GM12878 (cell line): Measurements from ENCODE around the gene ZFP3. TPM values are rescaled to one million over a fixed set of nuclear protein-coding genes. Genes with fewer than 3 reads are reported as not detected.

ENCODE experiments used
- ATAC-seq: fragments of 200-7000 bp; cut with Tn5 transposase; 3 replicates; pipeline ENCODE4 v1.9.1; 2020; ENCODE audit warnings: mild to moderate bottlenecking, moderate library complexity
- BruUV-seq: library from RNA; stranded (reverse); fragments of 400-500 nt; replicated peaks from 2 replicates; lab custom pipeline; 2021; lab: Mats Ljungman, UMichigan
- CTCF ChIA-PET: fragments of 300-600 bp; sonication (Branson Sonifier 250); formaldehyde crosslinking; extraction: SDS; loops from one replicate; lab custom pipeline; 2021; ENCODE audit warnings: inconsistent platforms; lab: Yijun Ruan, JAX
- POLR2A ChIA-PET: fragments of 350-600 bp; formaldehyde crosslinking; extraction: SDS; loops from one replicate; lab custom pipeline; 2021; ENCODE audit warnings: inconsistent platforms; lab: Charles Lee
- RAD21 ChIA-PET: fragments of 300-600 bp; sonication (Branson Sonifier 250); formaldehyde crosslinking; loops from one replicate; lab custom pipeline; 2023; ENCODE audit warnings: antibody characterized with exemption; ENCODE audit not compliant: unreplicated experiment; lab: Charles Lee
- SMC1A ChIA-PET: fragments of 300-600 bp; sonication (Branson Sonifier 250); formaldehyde crosslinking; loops from one replicate; lab custom pipeline; 2023; ENCODE audit not compliant: unreplicated experiment, uncharacterized antibody; lab: Charles Lee
- DNase-seq: peaks from one replicate; pipeline ENCODE4 v3.0.0-alpha.2; 2011; ENCODE audit warnings: low read depth, low spot score
- FAIRE-seq: peaks from 3 replicates; lab custom pipeline; 2011; peaks lifted over from hg19 to GRCh38; lab: Jason Lieb, UNC
- H2AFZ ChIP-seq: 2 replicates; pipeline ENCODE4 v1.6.0; 2011; ENCODE audit warnings: low read depth, low read length, control low read depth; ENCODE audit not compliant: control insufficient read depth
- H3K27ac ChIP-seq: 2 replicates; pipeline ENCODE4 v1.5.1; 2011; ENCODE audit warnings: control low read depth; ENCODE audit not compliant: control insufficient read depth, insufficient read depth
- H3K27me3 ChIP-seq, 2 experiments: replicated peaks in 1 of 2; 2 replicates each; pipeline versions ENCODE4 v1.6.0 to v1.6.1; 2011; ENCODE audit warnings: low read length in 1 of 2; ENCODE audit not compliant: control insufficient read depth in 2 of 2, insufficient read depth in 2 of 2
- H3K36me3 ChIP-seq, 2 experiments: 2 replicates each; pipeline ENCODE4 v1.5.1; 2011; ENCODE audit warnings: low read length in 1 of 2; ENCODE audit not compliant: control insufficient read depth in 2 of 2, insufficient read depth in 2 of 2
- H3K4me1 ChIP-seq: 2 replicates; pipeline ENCODE4 v1.6.1; 2011; ENCODE audit warnings: mild to moderate bottlenecking, low read length, moderate library complexity, mixed read lengths; ENCODE audit not compliant: control insufficient read depth, insufficient read depth
- H3K4me2 ChIP-seq: 2 replicates; pipeline ENCODE4 v1.6.0; 2011; ENCODE audit warnings: control low read depth; ENCODE audit not compliant: control insufficient read depth, insufficient read depth
- H3K4me3 ChIP-seq: fragments of 200-600 bp; sonication (generic); 2 replicates; pipeline ENCODE4 v1.5.1; 2016
- H3K79me2 ChIP-seq: 2 replicates; pipeline ENCODE4 v1.6.0; 2011; ENCODE audit warnings: low read length; ENCODE audit not compliant: control insufficient read depth, insufficient read depth
- H3K9ac ChIP-seq: 2 replicates; pipeline ENCODE4 v1.8.0; 2011; ENCODE audit warnings: low read length, control low read depth, mixed read lengths; ENCODE audit not compliant: control insufficient read depth, insufficient read depth
- H3K9me3 ChIP-seq: replicated peaks from 3 replicates; pipeline ENCODE4 v1.5.1; 2011; ENCODE audit warnings: mild to moderate bottlenecking, low read length; ENCODE audit not compliant: control insufficient read depth, insufficient read depth
- H4K20me1 ChIP-seq: 2 replicates; pipeline ENCODE4 v1.6.0; 2011; ENCODE audit not compliant: control insufficient read depth, insufficient read depth
- CUX1 ChIP-seq: IDR thresholded peaks from 2 replicates; pipeline ENCODE4 v1.6.1; 2012; ENCODE audit warnings: improper control_type of control experiment, low read depth, low read length; ENCODE audit not compliant: insufficient replicate concordance
- MTA3 ChIP-seq: IDR thresholded peaks from 2 replicates; pipeline ENCODE4 v1.6.1; 2012; ENCODE audit warnings: low read length, inconsistent platforms, borderline replicate concordance
- NFIC ChIP-seq: IDR thresholded peaks from 2 replicates; pipeline ENCODE4 v1.6.1; 2012; ENCODE audit warnings: low read depth, mild to moderate bottlenecking, inconsistent platforms, low read length, moderate library complexity
- RAD51 ChIP-seq: fragments of 450-650 bp; IDR thresholded peaks from 2 replicates; pipeline ENCODE4 v1.6.1; 2016; ENCODE audit warnings: moderate library complexity, mild to moderate bottlenecking, inconsistent platforms
- RELB ChIP-seq: fragments of 450-650 bp; IDR thresholded peaks from 2 replicates; pipeline ENCODE4 v1.6.1; 2017; ENCODE audit warnings: low read depth, mild to moderate bottlenecking, moderate library complexity
- WRNIP1 ChIP-seq: IDR thresholded peaks from 2 replicates; pipeline ENCODE4 v1.6.1; 2011; ENCODE audit warnings: low read depth, low read length, improper control_type of control experiment, borderline replicate concordance
- ZNF592 ChIP-seq: fragments of 450-650 bp; IDR thresholded peaks from 2 replicates; pipeline ENCODE4 v1.6.1; 2017; ENCODE audit warnings: mild to moderate bottlenecking, moderate library complexity
- ZNF622 ChIP-seq: fragments of 450-650 bp; IDR thresholded peaks from 2 replicates; pipeline ENCODE4 v1.6.1; 2017; ENCODE audit warnings: mild to moderate bottlenecking, inconsistent platforms
- WGBS: methylation state at CpG from one replicate; pipeline ENCODE4 v1.1.6; 2016; ENCODE audit warnings: low lambda C conversion rate; ENCODE audit not compliant: insufficient replicate concordance, insufficient coverage; ENCODE audit errors: missing lambda C conversion rate; 5-methylcytosine and 5-hydroxymethylcytosine counted together
- in situ Hi-C: fragments of 300-500 bp; cut with MboI; formaldehyde crosslinking; loops from 9 replicates; pipeline ENCODE4 v1.14.3; 2018; ENCODE audit warnings: mixed read lengths
- intact Hi-C: fragments of 100-400 bp; cut with micrococcal nuclease; formaldehyde crosslinking; loops from one replicate; pipeline ENCODE4 v1.14.2; 2022; ENCODE audit not compliant: unreplicated experiment
- polyA plus RNA-seq, 11 experiments: library from polyadenylated mRNA; depleted of rRNA in 4 of 11; unstranded in 6 of 11; stranded (reverse) in 5 of 11; fragments of >200 nt; fragmentation: Nextera tagmentation in 4 of 11; fragmentation: Illumina TruSeq in 1 of 11; extraction: Ambion mirVana in 4 of 11; extraction: Trizol in 1 of 11; gene quantifications; 1 replicate in 1 of 11; 2 replicates in 10 of 11; pipeline versions ENCODE4 v1.2.1 to v1.2.3, GENCODE V29; 2011 to 2016; ENCODE audit warnings: inconsistent platforms in 2 of 11, missing spikeins in 2 of 11, low read depth in 1 of 11
- total RNA-seq, 4 experiments: library from RNA; depleted of rRNA in 3 of 4; stranded (reverse); fragments of >200 nt in 3 of 4; fragmentation: Illumina TruSeq in 1 of 4; extraction: Trizol in 1 of 4; gene quantifications; 2 replicates each; pipeline versions ENCODE4 v1.2.1 to v1.2.3, GENCODE V29; 2013 to 2021
- TF ChIP-seq, protein P1 (sequence below): IDR thresholded peaks from 2 replicates; pipeline ENCODE4 v1.6.1; 2012; ENCODE audit warnings: low read length, inconsistent platforms

Gene ZFP3
- total and polyA plus RNA-seq, 10 of the 15 experiments (the other 5 are each of a cell fraction or from before 2014, with no cell fraction given) = 0.37 to 4.1 (median 1.6) TPM

DNA sequence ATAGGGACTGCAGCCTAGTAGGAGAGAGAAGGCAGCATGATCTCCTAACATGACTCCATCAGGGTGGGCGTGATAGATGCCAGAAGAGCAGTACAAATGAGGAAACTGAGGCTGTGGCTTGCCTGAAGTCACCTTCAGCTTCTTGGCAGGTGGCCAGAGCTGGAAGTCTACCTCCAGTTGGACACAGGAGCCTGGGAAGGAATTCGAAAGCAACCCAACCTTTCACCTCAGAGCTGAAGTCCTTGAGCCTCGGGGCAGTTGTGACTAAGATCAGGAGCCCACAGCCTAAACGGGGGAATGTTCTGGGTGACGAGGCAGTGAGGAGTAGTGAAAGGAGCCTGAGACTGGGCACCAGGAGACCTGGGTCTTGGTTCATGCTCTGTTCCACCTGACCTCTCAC, 33.6 kb upstream of the ZFP3 start (continued):
- TF ChIP-seq CUX1 = no peak
- no peak for TF ChIP-seq RAD51

DNA sequence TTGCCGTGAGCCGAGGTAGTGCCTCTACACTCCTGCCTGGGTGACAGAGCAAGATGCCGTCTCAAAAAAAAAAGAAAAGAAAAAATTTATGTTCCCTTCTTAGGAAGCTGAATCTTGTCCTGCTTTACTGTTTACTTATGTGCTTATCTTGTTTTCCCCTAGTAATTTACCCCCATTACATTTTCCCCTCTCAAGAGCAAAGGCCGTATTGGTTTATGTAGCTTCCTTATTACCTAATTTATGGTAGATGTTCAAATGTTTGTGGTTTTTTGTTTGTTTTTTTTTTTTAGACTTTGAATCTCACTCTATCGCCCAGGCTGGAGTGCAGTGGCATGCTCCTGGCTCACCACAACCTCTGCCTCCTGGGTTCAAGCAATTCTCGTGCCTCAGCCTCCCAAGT, 32.8 kb upstream of the ZFP3 start:
- H3K4me2 ChIP-seq = no peak overlapping the region
- SMC1A ChIA-PET = no interaction called here
- CTCF ChIA-PET = interaction anchor here (0.7 to 1.8 kb wide), 4 partner anchors 10 to 20 kb away, joined by 3 to 6 read pairs (median 4); partner anchors contain the start of gene SLC52A1
- 38% methylated on average over 3 of the region's 6 CpGs for WGBS
- BruUV-seq = no TSS peak
- H3K36me3 ChIP-seq = no peaks in the 10 kb centered on the region
- H3K4me3 ChIP-seq = no peak overlapping the region
- DNase-seq = no peak
- H3K79me2 ChIP-seq = no peaks in the 10 kb centered on the region
- RAD21 ChIA-PET = interaction anchor here (0.9 kb wide), 1 partner anchor 16 kb away, joined by 3 read pairs; no protein-coding TSS in a partner anchor
- no peak for ATAC-seq
- H3K4me1 ChIP-seq = peaks cover 11% of the 10 kb centered on the region
- H3K27me3 ChIP-seq = no peaks in the 10 kb centered on the region
- H3K9ac ChIP-seq = no peak overlapping the region
- H2AFZ ChIP-seq = no peak overlapping the region
- in situ Hi-C loops (no loop called here), intact Hi-C loops (no loop called here)
- H4K20me1 ChIP-seq = no peaks in the 10 kb centered on the region
- H3K9me3 ChIP-seq = no peaks in the 10 kb centered on the region
- no peak for FAIRE-seq
- H3K27ac ChIP-seq = no peak overlapping the region
- POLR2A ChIA-PET = interaction anchor here (0.9 kb wide), 1 partner anchor 10 kb away, joined by 3 read pairs; no protein-coding TSS in a partner anchor
- TF ChIP-seq ZNF622 (no peak), RELB (no peak), NFIC (no peak), ZNF592 (no peak), MTA3 (no peak), WRNIP1 (no peak)
- TF ChIP-seq, protein P1, sequence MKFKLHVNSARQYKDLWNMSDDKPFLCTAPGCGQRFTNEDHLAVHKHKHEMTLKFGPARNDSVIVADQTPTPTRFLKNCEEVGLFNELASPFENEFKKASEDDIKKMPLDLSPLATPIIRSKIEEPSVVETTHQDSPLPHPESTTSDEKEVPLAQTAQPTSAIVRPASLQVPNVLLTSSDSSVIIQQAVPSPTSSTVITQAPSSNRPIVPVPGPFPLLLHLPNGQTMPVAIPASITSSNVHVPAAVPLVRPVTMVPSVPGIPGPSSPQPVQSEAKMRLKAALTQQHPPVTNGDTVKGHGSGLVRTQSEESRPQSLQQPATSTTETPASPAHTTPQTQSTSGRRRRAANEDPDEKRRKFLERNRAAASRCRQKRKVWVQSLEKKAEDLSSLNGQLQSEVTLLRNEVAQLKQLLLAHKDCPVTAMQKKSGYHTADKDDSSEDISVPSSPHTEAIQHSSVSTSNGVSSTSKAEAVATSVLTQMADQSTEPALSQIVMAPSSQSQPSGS = no peak
